Measurements from ENCODE around the gene HPCAL1.

Gene HPCAL1

DNA sequence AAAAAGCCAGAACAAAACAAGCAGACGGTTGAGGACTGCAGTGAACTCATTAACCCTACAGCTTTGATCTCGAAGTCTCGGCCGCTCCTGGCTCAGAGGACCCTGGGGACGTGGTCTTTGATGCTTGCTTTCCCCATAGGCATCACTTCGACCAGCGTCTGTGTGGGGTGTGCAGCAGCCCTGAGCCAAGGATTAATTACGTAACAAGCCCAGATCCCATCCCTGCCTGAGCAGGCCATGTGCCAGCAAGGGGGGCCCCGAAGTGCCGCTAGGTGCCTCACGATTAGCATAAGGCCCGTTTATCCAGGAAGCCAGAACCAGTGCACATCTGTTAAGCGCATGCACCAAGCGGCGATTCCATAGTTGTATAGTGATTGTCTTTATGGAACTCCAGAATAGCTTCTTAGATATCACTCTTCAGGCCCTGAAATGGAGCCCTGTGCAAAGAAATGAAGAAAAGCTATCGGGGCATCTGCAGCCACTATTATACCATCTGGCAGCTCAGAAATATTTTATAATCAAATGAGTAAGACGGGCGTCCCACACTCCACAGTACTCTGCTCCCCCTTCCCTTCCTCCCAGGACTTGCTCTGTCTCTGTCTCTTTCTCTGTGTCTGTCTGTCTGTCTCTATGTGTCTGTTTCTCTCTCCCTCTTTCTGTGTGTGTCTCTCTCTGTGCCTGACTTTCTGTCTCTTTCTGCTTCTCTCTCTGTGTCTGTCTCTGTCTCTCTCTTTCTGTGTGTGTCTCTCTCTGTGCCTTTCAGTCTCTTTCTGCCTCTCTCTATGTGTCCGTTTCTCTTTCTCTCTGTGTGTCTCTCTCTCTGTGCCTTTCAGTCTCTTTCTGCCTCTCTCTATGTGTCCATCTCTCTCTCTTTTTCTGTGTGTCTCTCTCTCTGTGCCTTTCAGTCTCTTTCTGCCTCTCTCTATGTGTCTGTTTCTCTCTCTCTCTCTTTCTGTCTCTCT lies 41.7 kb downstream of the HPCAL1 start:
- DNase-seq (ENCODE audit: low read depth): peak; percentile 21
- TF ChIP-seq, protein P1, sequence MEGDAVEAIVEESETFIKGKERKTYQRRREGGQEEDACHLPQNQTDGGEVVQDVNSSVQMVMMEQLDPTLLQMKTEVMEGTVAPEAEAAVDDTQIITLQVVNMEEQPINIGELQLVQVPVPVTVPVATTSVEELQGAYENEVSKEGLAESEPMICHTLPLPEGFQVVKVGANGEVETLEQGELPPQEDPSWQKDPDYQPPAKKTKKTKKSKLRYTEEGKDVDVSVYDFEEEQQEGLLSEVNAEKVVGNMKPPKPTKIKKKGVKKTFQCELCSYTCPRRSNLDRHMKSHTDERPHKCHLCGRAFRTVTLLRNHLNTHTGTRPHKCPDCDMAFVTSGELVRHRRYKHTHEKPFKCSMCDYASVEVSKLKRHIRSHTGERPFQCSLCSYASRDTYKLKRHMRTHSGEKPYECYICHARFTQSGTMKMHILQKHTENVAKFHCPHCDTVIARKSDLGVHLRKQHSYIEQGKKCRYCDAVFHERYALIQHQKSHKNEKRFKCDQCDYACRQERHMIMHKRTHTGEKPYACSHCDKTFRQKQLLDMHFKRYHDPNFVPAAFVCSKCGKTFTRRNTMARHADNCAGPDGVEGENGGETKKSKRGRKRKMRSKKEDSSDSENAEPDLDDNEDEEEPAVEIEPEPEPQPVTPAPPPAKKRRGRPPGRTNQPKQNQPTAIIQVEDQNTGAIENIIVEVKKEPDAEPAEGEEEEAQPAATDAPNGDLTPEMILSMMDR (conservative IDR thresholded peaks at IDR 0.05; ENCODE audit: low read length): no peak
- no peak overlapping the region for H3K4me3 ChIP-seq (ENCODE audit: low read length)

DNA sequence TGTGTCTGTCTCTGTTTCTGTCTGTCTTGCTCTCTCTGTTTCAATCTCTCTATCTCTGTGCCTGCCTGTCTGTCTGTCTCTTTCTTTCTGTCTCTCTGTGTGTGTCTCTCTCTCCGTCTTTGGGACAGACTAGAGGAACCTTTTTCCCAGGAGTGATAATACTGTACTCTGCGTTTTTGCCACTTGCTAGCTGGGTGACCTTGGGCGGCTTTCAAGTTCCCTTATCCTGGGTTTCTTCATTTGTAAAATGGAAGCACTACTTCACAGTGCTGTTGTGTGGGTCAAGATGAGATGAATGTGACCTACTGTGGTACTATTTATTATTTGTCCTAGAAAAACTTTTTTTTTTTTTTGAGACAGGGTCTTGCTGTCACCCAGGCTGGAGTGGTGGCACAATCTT lies 42.4 kb downstream of the HPCAL1 start:
- no peak overlapping the region for H3K4me3 ChIP-seq (ENCODE audit: low read length)
- no peak for DNase-seq (ENCODE audit: low read depth)
- TF ChIP-seq, protein P1 (conservative IDR thresholded peaks at IDR 0.05; ENCODE audit: low read length): no peak

DNA sequence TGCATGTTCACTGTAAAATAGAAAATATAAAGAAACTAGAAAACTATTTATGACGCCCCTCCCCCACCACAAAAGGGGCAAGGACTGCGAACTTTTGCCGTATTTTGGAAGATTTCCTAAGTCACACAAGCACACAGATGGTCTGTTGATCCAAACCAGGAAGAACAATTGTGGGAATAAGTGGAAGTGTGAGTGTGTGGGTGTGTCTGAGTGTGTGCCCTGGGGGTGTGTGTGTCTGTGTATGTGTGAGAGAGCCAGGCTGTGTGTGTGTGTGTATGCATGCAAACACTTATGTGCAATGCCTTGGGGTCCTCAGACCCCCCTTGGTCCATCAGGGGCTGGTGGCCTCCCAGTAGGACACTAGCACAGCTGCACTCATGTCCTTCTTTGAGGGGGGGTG lies 43.1 kb downstream of the HPCAL1 start:
- TF ChIP-seq, protein P1 (conservative IDR thresholded peaks at IDR 0.05; ENCODE audit: low read length): no peak
- DNase-seq (ENCODE audit: low read depth): no peak
- no peak overlapping the region for H3K4me3 ChIP-seq (ENCODE audit: low read length)

DNA sequence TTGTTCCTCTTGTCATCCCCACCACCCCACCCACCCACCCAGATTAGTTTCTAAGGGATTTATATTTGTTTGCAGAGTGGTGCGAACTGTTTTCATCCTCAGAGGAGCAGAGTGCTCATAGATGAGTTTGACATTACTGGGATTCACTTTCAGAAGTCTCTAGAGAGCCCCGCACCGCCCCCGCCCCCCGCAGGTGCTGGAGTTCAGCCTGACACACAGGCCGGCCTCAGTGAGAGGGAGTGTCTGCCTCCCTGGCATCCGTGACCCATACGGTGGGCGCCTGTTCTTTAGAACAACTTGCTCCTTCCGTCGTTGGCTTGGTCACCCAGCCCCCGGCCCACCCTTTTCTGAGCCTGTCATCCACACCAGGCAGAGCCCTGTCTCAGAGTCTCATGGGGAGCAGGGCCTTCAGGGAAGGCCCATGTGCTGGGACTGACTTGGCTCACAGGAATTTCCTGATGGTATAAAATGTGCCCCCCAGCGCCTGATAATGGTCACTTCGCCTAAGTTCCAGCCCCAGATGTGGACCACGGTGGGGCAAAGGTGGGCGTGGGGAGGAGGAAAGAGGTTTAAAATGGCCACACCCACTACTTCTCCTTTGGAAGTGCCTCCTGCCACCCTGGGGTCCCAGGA lies 44.3 kb downstream of the HPCAL1 start:
- H3K4me3 ChIP-seq (ENCODE audit: low read length): no peak overlapping the region
- TF ChIP-seq, protein P1 (conservative IDR thresholded peaks at IDR 0.05; ENCODE audit: low read length): no peak

DNA sequence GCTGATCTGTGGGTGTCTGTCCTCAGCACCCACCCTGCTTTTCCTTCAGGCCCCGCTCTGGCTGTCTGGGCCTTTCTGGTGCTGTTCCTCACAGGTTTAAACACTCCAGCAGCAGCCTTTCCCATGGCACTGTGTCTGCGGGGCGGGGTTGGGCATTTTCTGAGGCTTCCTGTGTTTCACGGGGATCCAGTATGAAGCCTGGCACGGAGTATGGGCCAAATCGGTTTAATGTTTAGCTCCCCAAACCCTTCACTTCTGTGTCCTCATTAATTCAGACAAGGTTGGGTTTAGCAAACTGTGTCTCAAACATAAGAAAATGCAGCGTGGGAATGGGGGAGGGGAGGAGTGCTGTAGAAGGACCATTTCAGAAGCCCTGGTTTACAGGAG lies 44.9 kb downstream of the HPCAL1 start:
- no peak overlapping the region for H3K4me3 ChIP-seq (ENCODE audit: low read length)
- DNase-seq (ENCODE audit: low read depth): no peak
- TF ChIP-seq, protein P1 (conservative IDR thresholded peaks at IDR 0.05; ENCODE audit: low read length): no peak

More for the DNA sequence above, 44.3 kb downstream of the HPCAL1 start:
- DNase-seq (ENCODE audit: low read depth): no peak

DNA sequence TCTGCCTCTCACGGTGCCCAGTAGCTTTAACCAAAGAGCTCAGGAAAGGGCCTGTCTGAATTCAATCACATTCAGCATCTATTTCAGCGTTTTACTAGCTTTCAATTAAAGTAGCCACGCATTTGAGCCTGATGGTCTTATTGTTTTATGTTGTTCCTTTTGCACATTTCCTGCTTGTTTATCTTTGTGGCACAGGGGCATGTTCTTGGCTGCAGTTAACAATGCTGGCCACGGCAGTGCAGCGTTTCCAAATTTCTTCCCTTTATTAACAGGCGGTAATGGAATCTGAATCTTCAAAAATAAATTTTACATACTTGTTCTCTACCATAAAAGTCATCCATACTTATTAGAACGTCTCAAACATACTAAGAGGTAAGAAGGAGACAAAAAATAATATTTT lies 46.2 kb downstream of the HPCAL1 start:
- TF ChIP-seq, protein P1 (conservative IDR thresholded peaks at IDR 0.05; ENCODE audit: low read length): no peak
- DNase-seq (ENCODE audit: low read depth): no peak
- no peak overlapping the region for H3K4me3 ChIP-seq (ENCODE audit: low read length)

Data from AG10803 (cell line).